HL-60/S4 treated with phorbol 12-myristate 13-acetate at 8.2 ng/mL for 4 days and 3 days (cell line): ENCODE measurements around the gene UEVLD.
"Not testable (repeated sequence)": the region's sequence is repeated elsewhere in the genome, so short reads cannot be mapped to it uniquely, and the experiment has no call there.

Experiments
- in situ Hi-C: fragments of 300-500 bp; cut with MboI; formaldehyde crosslinking; loops from 2 replicates; pipeline ENCODE4 v1.15.0; 2022; ENCODE audit warnings: low sequenced_read_pairs

UEVLD gene

GRCh38 chr11:18588297-18589252 is at the start of gene UEVLD:
TSS of gene UEVLD (minus strand) at chr11:18588734. CDS start at chr11:18588654, 80 bp downstream.
- in situ Hi-C loops: no loop called here

GRCh38 chr11:18634140-18635032 is 45.9 kb upstream of the UEVLD start, which contains the start of gene SPTY2D1:
TSS of gene SPTY2D1 (minus strand) at chr11:18634342. CDS start at chr11:18634257, 85 bp downstream.
- in situ Hi-C loops: no loop called here

- in situ Hi-C loops: no loop called here
Measured at GRCh38 chr11:18633256-18634139, 45.0 kb upstream of the UEVLD start.

DNA sequence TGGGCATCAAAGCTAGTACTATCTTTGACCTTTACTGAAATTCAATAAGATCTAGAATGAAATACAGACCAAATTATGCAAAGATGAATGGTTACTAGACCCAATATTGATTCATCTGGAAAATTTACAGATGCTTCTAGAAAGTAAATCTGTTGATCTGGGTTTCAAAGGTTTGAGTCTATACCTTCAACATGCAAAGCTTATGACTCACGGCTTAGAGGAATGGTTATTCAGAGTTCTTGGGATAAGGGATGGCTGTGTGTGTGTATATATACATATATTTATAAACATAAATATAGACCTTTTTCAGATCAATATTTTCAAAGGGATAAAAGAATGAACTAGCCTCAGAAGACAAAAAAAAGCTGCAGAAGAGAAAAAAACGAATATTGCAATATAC is 44.3 kb upstream of the UEVLD start:
- in situ Hi-C loops: no loop called here

- in situ Hi-C loops: no loop called here
Measured at GRCh38 chr11:18624161-18624560, 35.6 kb upstream of the UEVLD start.

GRCh38 chr11:18623707-18624106 is 35.2 kb upstream of the UEVLD start:
- in situ Hi-C loops: no loop called here

DNA sequence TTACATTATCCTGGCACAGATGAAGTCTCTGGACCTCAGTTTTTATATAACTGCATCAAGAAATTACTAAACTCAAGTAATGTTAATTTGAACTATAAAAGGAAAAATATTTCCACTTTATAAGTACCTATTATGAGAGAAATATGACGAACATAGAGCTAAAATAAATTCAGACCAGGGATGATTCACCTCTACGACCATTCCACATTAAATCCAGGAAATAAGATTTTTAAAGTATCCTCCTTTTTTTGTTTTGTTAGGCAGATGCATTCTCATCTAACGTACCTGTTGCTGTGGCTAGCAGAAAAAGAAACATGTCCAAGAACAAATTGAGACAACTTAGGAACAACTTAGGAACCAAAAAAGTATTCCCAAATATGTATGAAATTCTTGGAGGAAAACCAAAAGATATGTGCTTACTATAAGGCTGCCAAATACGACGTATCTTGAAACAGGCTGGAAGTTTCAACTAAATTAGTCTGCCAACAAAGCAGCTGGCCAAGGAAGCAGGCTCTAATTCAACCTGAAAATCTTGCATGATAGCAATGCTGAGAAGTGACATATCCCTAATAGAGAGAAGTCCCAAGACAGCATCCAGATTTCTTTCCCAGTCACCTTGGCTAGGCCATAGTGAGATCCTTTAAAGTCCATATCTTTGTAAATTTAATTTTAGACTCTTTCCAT is 29.9 kb upstream of the UEVLD start:
- in situ Hi-C loops: no loop called here

GRCh38 chr11:18617688-18618341 is 29.3 kb upstream of the UEVLD start:
- in situ Hi-C loops: no loop called here

GRCh38 chr11:18615628-18616392 is 27.3 kb upstream of the UEVLD start:
- in situ Hi-C loops: no loop called here

DNA sequence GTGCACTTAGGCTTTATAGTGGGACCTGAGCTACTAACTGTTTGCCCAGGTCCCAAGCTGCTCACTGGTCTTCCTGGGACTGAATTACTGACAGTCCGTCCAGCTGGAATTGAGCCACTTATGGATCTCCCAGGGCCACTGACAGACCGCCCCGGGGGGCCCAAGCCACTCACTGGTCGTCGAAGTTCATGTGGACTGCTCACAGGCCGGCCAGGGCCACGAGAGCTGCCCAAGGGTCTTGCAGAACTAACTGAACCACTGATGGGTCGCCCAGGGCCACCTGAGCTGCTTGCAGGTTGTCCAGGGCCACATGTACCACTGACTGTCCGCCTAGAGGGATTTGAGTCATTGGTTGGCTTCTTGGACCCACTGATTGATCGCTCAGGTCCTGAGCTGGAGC is 26.1 kb upstream of the UEVLD start:
- in situ Hi-C loops: no loop called here

- in situ Hi-C loops: no loop called here
Measured at GRCh38 chr11:18612394-18612793, 23.9 kb upstream of the UEVLD start.

DNA sequence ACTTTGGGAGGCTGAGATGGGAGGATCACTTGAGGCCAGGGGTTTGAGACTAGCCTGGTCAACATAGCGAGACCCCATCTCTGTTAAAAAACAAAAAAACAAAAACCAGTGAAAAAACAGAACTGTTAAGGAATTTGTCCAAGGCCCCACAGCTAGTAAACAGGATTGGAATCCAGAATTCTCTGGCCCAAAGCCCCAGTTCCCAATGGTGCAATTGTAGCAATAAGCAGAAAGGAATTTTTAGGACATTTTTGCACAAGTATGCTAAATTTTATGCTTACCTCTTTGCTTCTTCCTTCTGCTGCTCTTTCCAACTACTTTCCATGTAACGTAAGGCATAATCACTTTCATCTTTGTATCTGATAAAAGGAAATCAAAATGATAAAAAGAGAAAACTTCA is 22.7 kb upstream of the UEVLD start:
- in situ Hi-C loops: no loop called here

DNA sequence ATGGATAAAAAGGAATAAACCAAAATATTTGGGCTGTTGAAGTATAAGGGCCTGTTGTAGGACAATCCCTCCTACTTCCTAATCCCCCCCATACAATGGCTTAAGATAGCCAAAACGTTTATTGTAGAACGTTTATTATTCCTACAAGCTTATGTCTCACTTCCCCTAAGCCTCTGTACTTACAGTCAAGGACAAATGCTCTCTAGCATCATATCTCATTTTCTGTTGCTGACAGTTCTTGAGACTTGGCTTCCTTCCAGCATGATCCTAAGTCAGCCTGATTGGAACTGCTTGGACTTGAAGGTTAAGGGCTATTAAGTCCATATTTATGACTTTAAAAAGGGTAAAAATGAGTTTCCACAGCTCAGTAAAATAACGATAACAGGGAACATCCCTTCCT is 19.8 kb upstream of the UEVLD start:
- in situ Hi-C loops: no loop called here

GRCh38 chr11:18600915-18601569 is 12.5 kb upstream of the UEVLD start:
- in situ Hi-C loops: no loop called here

DNA sequence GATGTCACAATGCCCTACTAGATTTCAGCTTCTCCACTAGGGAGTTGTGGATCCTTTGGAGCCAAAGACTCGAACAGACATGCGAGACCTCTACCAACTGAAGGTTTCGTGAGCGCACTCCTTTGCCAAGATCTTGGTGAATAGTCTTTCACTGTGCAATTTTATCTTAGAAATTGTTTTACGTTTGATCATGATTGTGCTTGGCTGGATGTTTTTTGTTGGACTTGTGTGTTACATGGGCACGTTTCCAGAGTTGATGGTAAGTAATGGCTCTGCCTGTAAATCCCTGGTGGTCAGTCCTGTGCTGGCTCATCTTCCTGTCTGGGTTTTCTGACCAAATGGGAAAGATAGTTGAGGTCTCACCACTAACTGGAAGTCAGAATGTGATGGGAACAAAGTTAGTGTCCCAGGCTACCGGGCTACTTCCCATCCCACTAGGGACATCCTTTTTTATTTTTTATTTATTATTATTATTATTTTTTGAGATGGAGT is 11.3 kb upstream of the UEVLD start, which contains the start of gene MISFA:
MISFA (plus strand) TSS at position 51 of the 492 bp plus-strand sequence; CDS start at position 191, 140 bp downstream.
- in situ Hi-C loops: no loop called here

GRCh38 chr11:18594999-18595749 is 6.6 kb upstream of the UEVLD start:
- in situ Hi-C loops: no loop called here

DNA sequence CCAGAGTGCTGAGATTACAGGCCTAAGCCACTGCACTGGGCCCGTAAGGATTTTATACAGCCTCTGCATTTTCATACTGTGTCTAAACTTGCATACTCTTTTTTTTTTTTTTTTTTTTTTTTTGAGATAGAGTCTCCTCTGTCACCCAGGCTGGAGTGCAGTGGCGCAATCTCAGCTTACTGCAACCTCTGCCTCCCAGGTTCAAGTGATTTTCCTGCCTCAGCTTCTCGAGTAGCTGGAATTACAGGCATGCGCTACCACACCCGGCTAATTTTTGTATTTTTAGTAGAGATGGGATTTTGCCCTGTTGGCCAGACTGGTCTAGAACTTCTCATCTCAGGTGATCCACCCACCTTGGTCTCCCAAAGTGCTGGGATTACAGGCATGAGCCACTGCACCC is 5.6 kb upstream of the UEVLD start:
- in situ Hi-C loops: not testable (repeated sequence)
